ENCODE data around the gene NCF1.
A peak's percentile ranks its signal among the peaks of the same experiment; 100 is the strongest.
"Not testable (repeated sequence)": the region's sequence is repeated elsewhere in the genome, so short reads cannot be mapped to it uniquely, and the experiment has no call there.

NCF1 gene

GRCh38 chr7:74770062-74770461 lies 3.7 kb upstream of the NCF1 start:
- H3K4me3 ChIP-seq (ENCODE audit: control insufficient read depth, low read depth, low read length); DNase-seq (ENCODE audit: low read depth): not testable (repeated sequence)

- DNase-seq (ENCODE audit: low read depth); H3K4me3 ChIP-seq (ENCODE audit: control insufficient read depth, low read depth, low read length): not testable (repeated sequence)
Measured at GRCh38 chr7:74772093-74772492, 1.7 kb upstream of the NCF1 start.

- DNase-seq (ENCODE audit: low read depth) = not testable (repeated sequence)
Measured at GRCh38 chr7:74775111-74775510, 1.3 kb downstream of the NCF1 start.

GRCh38 chr7:74779053-74779452 lies 5.2 kb downstream of the NCF1 start:
- H3K4me3 ChIP-seq (ENCODE audit: control insufficient read depth, low read depth, low read length); DNase-seq (ENCODE audit: low read depth): not testable (repeated sequence)

More at GRCh38 chr7:74775111-74775510, 1.3 kb downstream of the NCF1 start:
- H3K4me3 ChIP-seq (ENCODE audit: control insufficient read depth, low read depth, low read length) = not testable (repeated sequence)

- H3K4me3 ChIP-seq (ENCODE audit: control insufficient read depth, low read depth, low read length); DNase-seq (ENCODE audit: low read depth): not testable (repeated sequence)
Measured at GRCh38 chr7:74781746-74782145, 7.9 kb downstream of the NCF1 start.

- not testable (repeated sequence) for DNase-seq (ENCODE audit: low read depth)
Measured at GRCh38 chr7:74783595-74783994, 9.8 kb downstream of the NCF1 start.

GRCh38 chr7:74788369-74789150 lies 14.7 kb downstream of the NCF1 start:
- peak overlapping the region; percentile 18 for H3K4me3 ChIP-seq (ENCODE audit: control insufficient read depth, low read depth, low read length)
- DNase-seq (ENCODE audit: low read depth) = not testable (repeated sequence)

More at GRCh38 chr7:74783595-74783994, 9.8 kb downstream of the NCF1 start:
- H3K4me3 ChIP-seq (ENCODE audit: control insufficient read depth, low read depth, low read length) = not testable (repeated sequence)

- not testable (repeated sequence) for DNase-seq (ENCODE audit: low read depth); H3K4me3 ChIP-seq (ENCODE audit: control insufficient read depth, low read depth, low read length)
Measured at GRCh38 chr7:74789200-74789736, 15.5 kb downstream of the NCF1 start.

- not testable (repeated sequence) for H3K4me3 ChIP-seq (ENCODE audit: control insufficient read depth, low read depth, low read length); DNase-seq (ENCODE audit: low read depth)
Measured at GRCh38 chr7:74797848-74798622, 24.2 kb downstream of the NCF1 start.

GRCh38 chr7:74798644-74799043 lies 24.8 kb downstream of the NCF1 start:
- DNase-seq (ENCODE audit: low read depth); H3K4me3 ChIP-seq (ENCODE audit: control insufficient read depth, low read depth, low read length): not testable (repeated sequence)

- DNase-seq (ENCODE audit: low read depth); H3K4me3 ChIP-seq (ENCODE audit: control insufficient read depth, low read depth, low read length): not testable (repeated sequence)
Measured at GRCh38 chr7:74815882-74816281, 42.1 kb downstream of the NCF1 start.

GRCh38 chr7:74820146-74820805 lies 46.5 kb downstream of the NCF1 start:
- DNase-seq (ENCODE audit: low read depth); H3K4me3 ChIP-seq (ENCODE audit: control insufficient read depth, low read depth, low read length): not testable (repeated sequence)

GRCh38 chr7:74821259-74821658 lies 47.4 kb downstream of the NCF1 start:
- not testable (repeated sequence) for DNase-seq (ENCODE audit: low read depth); H3K4me3 ChIP-seq (ENCODE audit: control insufficient read depth, low read depth, low read length)

GRCh38 chr7:74829959-74830358 lies 56.1 kb downstream of the NCF1 start:
- DNase-seq (ENCODE audit: low read depth); H3K4me3 ChIP-seq (ENCODE audit: control insufficient read depth, low read depth, low read length): not testable (repeated sequence)

- not testable (repeated sequence) for DNase-seq (ENCODE audit: low read depth); H3K4me3 ChIP-seq (ENCODE audit: control insufficient read depth, low read depth, low read length)
Measured at GRCh38 chr7:74830411-74830810, 56.6 kb downstream of the NCF1 start.
